Hepatocyte (in vitro differentiated cells): ENCODE data around the gene ITGA1. TPM values are rescaled to one million over a fixed set of nuclear protein-coding genes. Genes with fewer than 3 reads are reported as not detected.
"Not testable (repeated sequence)": the region's sequence is repeated elsewhere in the genome, so short reads cannot be mapped to it uniquely, and the experiment has no call there.

Source experiments
- DNase-seq: peaks from one replicate; pipeline ENCODE4 v3.0.0-alpha.2; 2016; ENCODE audit warnings: low spot score
- H2AFZ ChIP-seq: fragments of 200-600 bp; sonication (generic); 2 replicates; pipeline ENCODE4 v1.6.0; 2016; ENCODE audit warnings: antibody characterized with exemption, mild to moderate bottlenecking
- H3K27ac ChIP-seq: fragments of 200-600 bp; sonication (generic); 2 replicates; pipeline ENCODE4 v1.5.1; 2016; ENCODE audit warnings: mild to moderate bottlenecking
- H3K27me3 ChIP-seq: fragments of 200-600 bp; sonication (generic); 2 replicates; pipeline ENCODE4 v1.6.1; 2016
- H3K36me3 ChIP-seq: fragments of 200-600 bp; sonication (generic); replicated peaks from 2 replicates; pipeline ENCODE4 v1.5.1; 2016; ENCODE audit warnings: low read depth; ENCODE audit not compliant: insufficient read depth
- H3K4me1 ChIP-seq: fragments of 200-600 bp; sonication (generic); 2 replicates; pipeline ENCODE4 v1.5.1; 2016; ENCODE audit warnings: mild to moderate bottlenecking, moderate library complexity; ENCODE audit not compliant: insufficient read depth
- H3K4me2 ChIP-seq: fragments of 200-600 bp; sonication (generic); 2 replicates; pipeline ENCODE4 v1.6.0; 2016
- H3K4me3 ChIP-seq: fragments of 200-600 bp; sonication (generic); 2 replicates; pipeline ENCODE4 v1.5.1; 2016; ENCODE audit warnings: mild to moderate bottlenecking
- H3K79me2 ChIP-seq: fragments of 200-600 bp; sonication (generic); 2 replicates; pipeline ENCODE4 v1.6.0; 2017; ENCODE audit warnings: mild to moderate bottlenecking
- H3K9me2 ChIP-seq: fragments of 200-600 bp; sonication (generic); replicated peaks from 2 replicates; pipeline ENCODE4 v1.6.0; 2017; ENCODE audit warnings: mild to moderate bottlenecking; ENCODE audit not compliant: insufficient read depth
- H3K9me3 ChIP-seq: fragments of 200-600 bp; sonication (generic); 2 replicates; pipeline ENCODE4 v1.5.1; 2016; ENCODE audit warnings: low read depth, mild to moderate bottlenecking
- H4K20me1 ChIP-seq: fragments of 200-600 bp; sonication (generic); 2 replicates; pipeline ENCODE4 v1.6.0; 2016; ENCODE audit warnings: mild to moderate bottlenecking; ENCODE audit not compliant: insufficient read depth, poor library complexity, severe bottlenecking
- CTCF ChIP-seq: fragments of 200-600 bp; sonication (generic); IDR thresholded peaks from 2 replicates; pipeline ENCODE4 v1.5.1; 2016; ENCODE audit warnings: antibody characterized with exemption, mild to moderate bottlenecking; ENCODE audit not compliant: poor library complexity
- EZH2 ChIP-seq: fragments of 200-600 bp; sonication (generic); IDR thresholded peaks from 2 replicates; pipeline ENCODE4 v1.6.1; 2016; ENCODE audit warnings: antibody characterized with exemption, mild to moderate bottlenecking, borderline replicate concordance
- EZH2phosphoT487 ChIP-seq: fragments of 200-600 bp; sonication (generic); IDR thresholded peaks from one replicate; pipeline ENCODE4 v1.6.1; 2018; ENCODE audit warnings: antibody characterized with exemption, mild to moderate bottlenecking, low read depth, moderate library complexity; ENCODE audit not compliant: unreplicated experiment, severe bottlenecking
- WGBS: methylation state at CpG from one replicate; pipeline ENCODE4 v1.1.6; 2016; ENCODE audit warnings: low lambda C conversion rate; ENCODE audit errors: missing lambda C conversion rate; 5-methylcytosine and 5-hydroxymethylcytosine counted together
- polyA plus RNA-seq: library from polyadenylated mRNA; unstranded; fragments of >200 nt; fragmentation: Nextera tagmentation; extraction: Ambion mirVana; gene quantifications from 2 replicates; pipeline ENCODE4 v1.2.1, GENCODE V29; 2016
- total RNA-seq: library from RNA; depleted of rRNA; stranded (reverse); fragments of >200 nt; gene quantifications from 2 replicates; pipeline ENCODE4 v1.2.3, GENCODE V29; 2014

Gene ITGA1
- total and polyA plus RNA-seq, 2 experiments from 2014 or later: 15.0 to 40.3 TPM

GRCh38 chr5:52844885-52845284 lies 57.2 kb downstream of the ITGA1 start:
- WGBS: 68% methylated on average over 1 of the region's 1 CpG
- H3K4me2 ChIP-seq: no peak overlapping the region
- no peaks in the 10 kb centered on the region for H4K20me1 ChIP-seq
- H3K9me2 ChIP-seq: no peaks in the 10 kb centered on the region
- H3K27me3 ChIP-seq: no peaks in the 10 kb centered on the region
- no peaks in the 10 kb centered on the region for H3K4me1 ChIP-seq
- H3K4me3 ChIP-seq: no peak overlapping the region
- H3K36me3 ChIP-seq: no peaks in the 10 kb centered on the region
- H3K9me3 ChIP-seq: no peaks in the 10 kb centered on the region
- TF ChIP-seq EZH2 (no peak), EZH2phosphoT487 (no peak), CTCF (no peak)
- H3K79me2 ChIP-seq: peaks cover 2% of the 10 kb centered on the region
- no peak overlapping the region for H3K27ac ChIP-seq
- H2AFZ ChIP-seq: no peak overlapping the region
- DNase-seq: no peak

GRCh38 chr5:52846182-52846842 lies 58.6 kb downstream of the ITGA1 start:
- peaks cover 2% of the 10 kb centered on the region for H3K79me2 ChIP-seq

GRCh38 chr5:52848688-52849087 lies 61.0 kb downstream of the ITGA1 start:
- H3K36me3 ChIP-seq, H3K4me1 ChIP-seq, H3K79me2 ChIP-seq, H3K4me2 ChIP-seq, H3K9me2 ChIP-seq, H4K20me1 ChIP-seq, H2AFZ ChIP-seq, H3K27me3 ChIP-seq, H3K27ac ChIP-seq, H3K4me3 ChIP-seq, DNase-seq, H3K9me3 ChIP-seq: not testable (repeated sequence)
- 89% methylated on average over 5 of the region's 5 CpGs for WGBS

More at GRCh38 chr5:52846182-52846842, 58.6 kb downstream of the ITGA1 start:
- no peaks in the 10 kb centered on the region for H3K27me3 ChIP-seq
- H4K20me1 ChIP-seq: no peaks in the 10 kb centered on the region
- H3K4me2 ChIP-seq: no peak overlapping the region
- H2AFZ ChIP-seq: no peak overlapping the region
- no peak for DNase-seq
- peak overlapping the region; percentile 10 for H3K27ac ChIP-seq
- 71% methylated on average over 6 of the region's 6 CpGs for WGBS
- TF ChIP-seq EZH2 (no peak), CTCF (no peak), EZH2phosphoT487 (no peak)
- H3K36me3 ChIP-seq: no peaks in the 10 kb centered on the region
- H3K9me3 ChIP-seq: no peaks in the 10 kb centered on the region
- H3K4me3 ChIP-seq: no peak overlapping the region
- no peaks in the 10 kb centered on the region for H3K4me1 ChIP-seq
- H3K9me2 ChIP-seq: no peaks in the 10 kb centered on the region

DNA sequence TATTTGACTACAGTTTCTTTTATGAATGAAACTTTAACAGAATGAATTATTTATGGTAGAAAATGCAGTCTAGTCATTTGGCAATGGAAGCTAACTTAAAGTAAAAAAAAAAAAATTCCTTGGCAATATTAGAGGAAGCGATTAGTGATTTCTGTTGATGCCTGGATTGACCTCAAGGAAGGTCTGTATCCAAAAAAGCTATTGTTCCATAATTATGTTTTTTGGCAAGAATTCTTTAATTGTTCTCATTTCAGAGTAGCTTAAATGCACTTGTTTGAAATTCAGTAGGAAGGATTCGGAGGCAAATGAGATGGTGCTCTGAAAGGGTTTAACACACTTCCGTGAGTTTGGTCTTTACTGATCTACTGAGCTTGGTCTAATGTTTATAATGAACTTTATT lies 61.8 kb downstream of the ITGA1 start:
- no peaks in the 10 kb centered on the region for H3K79me2 ChIP-seq
- DNase-seq: no peak
- no peaks in the 10 kb centered on the region for H3K36me3 ChIP-seq
- 94% methylated on average over 3 of the region's 3 CpGs for WGBS
- no peak overlapping the region for H3K4me3 ChIP-seq
- no peak overlapping the region for H3K27ac ChIP-seq
- no peaks in the 10 kb centered on the region for H3K9me3 ChIP-seq
- no peaks in the 10 kb centered on the region for H3K9me2 ChIP-seq
- H3K4me1 ChIP-seq: no peaks in the 10 kb centered on the region
- no peaks in the 10 kb centered on the region for H3K27me3 ChIP-seq
- TF ChIP-seq EZH2phosphoT487 (no peak), CTCF (no peak), EZH2 (no peak)
- no peaks in the 10 kb centered on the region for H4K20me1 ChIP-seq
- H3K4me2 ChIP-seq: no peak overlapping the region
- H2AFZ ChIP-seq: no peak overlapping the region
